Endodermal cell (in vitro differentiated cells): Measurements from ENCODE around the gene FPR1. TPM values are rescaled to one million over a fixed set of nuclear protein-coding genes. Genes with fewer than 3 reads are reported as not detected.
A peak's percentile ranks its signal among the peaks of the same experiment; 100 is the strongest.

ENCODE experiments used
- DNase-seq: peaks from one replicate; pipeline ENCODE4 v3.0.0-alpha.2; 2017
- H3K27ac ChIP-seq: 2 replicates; pipeline ENCODE4 v1.5.1; 2013; ENCODE audit warnings: mild to moderate bottlenecking, low read depth, low read length, moderate library complexity
- H3K27me3 ChIP-seq: 2 replicates; pipeline ENCODE4 v1.6.1; 2013; ENCODE audit warnings: mild to moderate bottlenecking, low read length, moderate library complexity; ENCODE audit not compliant: insufficient read depth, control insufficient read depth, poor library complexity, severe bottlenecking
- H3K36me3 ChIP-seq: 2 replicates; pipeline ENCODE4 v1.7.0; 2013; ENCODE audit warnings: mild to moderate bottlenecking, low read length, moderate library complexity; ENCODE audit not compliant: control insufficient read depth, insufficient read depth
- H3K4me1 ChIP-seq: one replicate; pipeline ENCODE4 v1.7.0; 2013; ENCODE audit warnings: low read length; ENCODE audit not compliant: control insufficient read depth, insufficient read depth
- H3K4me3 ChIP-seq: 2 replicates; pipeline ENCODE4 v1.5.1; 2013; ENCODE audit warnings: mild to moderate bottlenecking, low read length, moderate library complexity
- H3K9ac ChIP-seq: 2 replicates; pipeline ENCODE4 v1.6.1; 2013; ENCODE audit warnings: mild to moderate bottlenecking, low read length, moderate library complexity; ENCODE audit not compliant: poor library complexity, severe bottlenecking; ENCODE audit errors: extremely low read depth
- H3K9me3 ChIP-seq: 2 replicates; pipeline ENCODE4 v1.6.1; 2013; ENCODE audit warnings: mild to moderate bottlenecking, low read length, moderate library complexity; ENCODE audit not compliant: control insufficient read depth
- H3K27ac Mint-ChIP-seq: 2 replicates; pipeline ENCODE4 v1.8.0; 2020; ENCODE audit warnings: mixed read lengths
- H3K27me3 Mint-ChIP-seq: 2 replicates; pipeline ENCODE4 v1.8.0; 2021; ENCODE audit warnings: mild to moderate bottlenecking, mixed read lengths; ENCODE audit not compliant: insufficient read depth
- H3K36me3 Mint-ChIP-seq: 2 replicates; pipeline ENCODE4 v1.8.0; 2020; ENCODE audit warnings: low read depth, mixed read lengths
- H3K4me1 Mint-ChIP-seq: 2 replicates; pipeline ENCODE4 v1.8.0; 2020; ENCODE audit warnings: mixed read lengths
- H3K4me3 Mint-ChIP-seq: 2 replicates; pipeline ENCODE4 v1.8.0; 2020; ENCODE audit warnings: mild to moderate bottlenecking, moderate library complexity, mixed read lengths
- H3K9me3 Mint-ChIP-seq: 2 replicates; pipeline ENCODE4 v1.8.0; 2020; ENCODE audit warnings: mild to moderate bottlenecking, mixed read lengths
- CTCF ChIP-seq: fragments of 200-600 bp; sonication (generic); conservative IDR thresholded peaks from 2 replicates; pipeline ENCODE4 v1.5.0; 2021; ENCODE audit warnings: antibody characterized with exemption, mild to moderate bottlenecking
- WGBS, 2 experiments: methylation state at CpG; one replicate each; pipeline versions ENCODE4 v1.1.5 to v1.1.7; 2013; ENCODE audit warnings: missing lambda C conversion rate in 2 of 2, mixed read lengths in 1 of 2; ENCODE audit not compliant: insufficient coverage in 1 of 2, insufficient read length in 1 of 2; 5-methylcytosine and 5-hydroxymethylcytosine counted together
- total RNA-seq, 2 donors: library from RNA; stranded (reverse); fragmentation: NEBNext Ultra II Directional in 1 of 2; extraction: Animal tissue kit (Norgen Biotek cat#: 25700) in 1 of 2; gene quantifications; 2 replicates in 1 of 2; 3 replicates in 1 of 2; pipeline ENCODE4 v1.2.1, GENCODE V29; 2021

The FPR1 gene
- total RNA-seq, 2 donors from 2014 or later = not detected

DNA sequence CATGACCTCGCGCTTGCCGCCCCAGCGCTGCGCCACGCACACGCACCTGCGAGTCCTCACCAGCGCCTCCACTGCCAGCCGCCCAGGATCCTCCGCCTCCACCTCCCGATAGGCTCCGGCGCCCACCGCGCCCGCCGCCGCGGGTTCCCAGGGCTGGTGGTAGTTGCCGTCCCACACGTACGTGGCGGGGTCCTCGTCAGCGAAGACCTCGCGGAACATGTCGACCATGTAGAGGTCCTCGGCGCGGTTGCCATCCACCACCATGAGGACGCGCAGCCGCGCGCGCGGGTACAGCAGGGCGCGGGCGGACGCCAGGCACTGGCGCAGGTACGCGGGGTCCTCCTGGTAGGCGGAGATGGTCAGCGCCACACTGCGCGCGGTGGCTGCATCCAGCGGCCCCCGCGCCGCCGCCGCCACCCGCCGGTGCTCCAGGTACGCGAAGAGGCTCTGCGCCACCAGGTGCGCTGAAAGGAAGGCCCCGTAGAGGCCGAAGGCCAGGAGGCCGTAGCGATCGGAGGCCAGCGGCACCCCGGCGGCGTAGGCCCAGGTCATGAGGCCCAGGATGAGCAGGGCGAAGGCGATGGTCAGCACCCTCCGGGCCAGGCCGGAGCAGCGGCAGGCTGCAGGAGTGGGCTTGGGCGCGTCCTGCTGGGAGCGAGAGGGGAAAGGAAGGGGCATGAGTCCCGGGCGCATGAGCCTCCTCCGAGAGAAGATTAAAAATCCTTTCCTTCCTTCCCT lies 32.3 kb downstream of the FPR1 start:
- Histone ChIP-seq H3K27me3 (peaks cover 68% of the 10 kb centered on the region), H3K36me3 (no peaks in the 10 kb centered on the region), H3K9ac (no peak overlapping the region), H3K27ac (no peak overlapping the region), H3K4me1 (no peaks in the 10 kb centered on the region), H3K4me3 (peak overlapping the region; percentile 74), H3K9me3 (no peaks in the 10 kb centered on the region)
- peak; percentile 70 for DNase-seq
- peak overlapping the region; percentile 52 for H3K4me3 Mint-ChIP-seq
- H3K9me3 Mint-ChIP-seq = no peaks in the 10 kb centered on the region
- H3K36me3 Mint-ChIP-seq = no peaks in the 10 kb centered on the region
- TF ChIP-seq CTCF = no peak
- H3K27ac Mint-ChIP-seq = no peak overlapping the region
- no peaks in the 10 kb centered on the region for H3K4me1 Mint-ChIP-seq
- WGBS, 2 experiments = 4 to 5% methylated on average over 25 to 81 of the region's 83 CpGs
- H3K27me3 Mint-ChIP-seq = peaks cover 78% of the 10 kb centered on the region

GRCh38 chr19:51716925-51717324 lies 34.8 kb downstream of the FPR1 start:
- peaks cover 69% of the 10 kb centered on the region for H3K27me3 Mint-ChIP-seq
- Histone ChIP-seq H3K4me1 (no peaks in the 10 kb centered on the region), H3K27ac (no peak overlapping the region), H3K36me3 (no peaks in the 10 kb centered on the region), H3K4me3 (no peak overlapping the region), H3K9ac (no peak overlapping the region), H3K9me3 (no peaks in the 10 kb centered on the region), H3K27me3 (peaks cover 66% of the 10 kb centered on the region)
- 89 to 92% methylated on average over 8 to 11 of the region's 11 CpGs for WGBS, 2 experiments
- TF ChIP-seq CTCF = no peak
- no peak overlapping the region for H3K4me3 Mint-ChIP-seq
- no peaks in the 10 kb centered on the region for H3K4me1 Mint-ChIP-seq
- no peaks in the 10 kb centered on the region for H3K36me3 Mint-ChIP-seq
- DNase-seq = no peak
- no peak overlapping the region for H3K27ac Mint-ChIP-seq
- no peaks in the 10 kb centered on the region for H3K9me3 Mint-ChIP-seq

- Histone ChIP-seq H3K4me3 (no peak overlapping the region), H3K27ac (no peak overlapping the region), H3K27me3 (peaks cover 58% of the 10 kb centered on the region), H3K9me3 (no peaks in the 10 kb centered on the region), H3K36me3 (no peaks in the 10 kb centered on the region), H3K4me1 (no peaks in the 10 kb centered on the region), H3K9ac (no peak overlapping the region)
- Mint-ChIP-seq H3K4me3 (no peak overlapping the region), H3K27ac (no peak overlapping the region), H3K27me3 (peaks cover 71% of the 10 kb centered on the region), H3K4me1 (no peaks in the 10 kb centered on the region), H3K9me3 (no peaks in the 10 kb centered on the region), H3K36me3 (no peaks in the 10 kb centered on the region)
- DNase-seq = no peak
- TF ChIP-seq CTCF = no peak
- WGBS, 2 experiments = 81 to 86% methylated on average over 3 of the region's 3 CpGs
These were observed 35.8 kb downstream of the FPR1 start for GRCh38 chr19:51715850-51716249.
